Motor neuron (in vitro differentiated cells): ENCODE results near the gene TBC1D2B. TPM values are rescaled to one million over a fixed set of nuclear protein-coding genes. Genes with fewer than 3 reads are reported as not detected.

Experiments used
- ATAC-seq, 8 experiments: fragments of 200-7000 bp; cut with Tn5 transposase; replicated peaks in 6 of 8; 2 replicates each; pipeline ENCODE4 v1.8.0; 2021; ENCODE audit warnings: mild to moderate bottlenecking in 8 of 8, moderate library complexity in 8 of 8
- H3K27ac ChIP-seq, 2 donors: fragments of 250-450 bp; sonication (Bioruptor Pico); 2 replicates each; pipeline ENCODE4 v1.9.0; 2021; ENCODE audit warnings: antibody characterized with exemption in 2 of 2, mild to moderate bottlenecking in 2 of 2, moderate library complexity in 1 of 2
- H3K4me1 ChIP-seq, 2 donors: fragments of 250-450 bp; sonication (Bioruptor Pico); replicated peaks in 1 of 2; 2 replicates each; pipeline ENCODE4 v1.6.1; 2021; ENCODE audit warnings: antibody characterized with exemption in 2 of 2, mild to moderate bottlenecking in 2 of 2, moderate library complexity in 1 of 2
- H3K4me3 ChIP-seq, 5 donors: fragments of 250-450 bp; sonication (Bioruptor Pico); 2 replicates each; pipeline ENCODE4 v1.9.0; 2021; ENCODE audit warnings: antibody characterized with exemption in 5 of 5, mild to moderate bottlenecking in 5 of 5, moderate library complexity in 4 of 5
- WGBS, 10 experiments: fragments of 450-650 bp; shearing (Covaris generic); methylation state at CpG; one replicate each; pipeline ENCODE4 v1.0.0; 2022; 5-methylcytosine and 5-hydroxymethylcytosine counted together
- in situ Hi-C, 9 experiments: fragments of 400-800 bp; cut with MboI; loops; one replicate each; pipeline ENCODE4 v1.15.0; 2021; ENCODE audit warnings: low sequenced_read_pairs in 9 of 9, low pct_unique_long_range_greater_than_20kb in 2 of 9; ENCODE audit not compliant: unreplicated experiment in 9 of 9
- total RNA-seq, 8 experiments: library from RNA; unstranded; fragments of 300-600 nt; gene quantifications; 2 replicates each; pipeline versions ENCODE4 v1.2.3 to v1.2.4, GENCODE V29; 2022

The TBC1D2B gene
- total RNA-seq, 8 experiments from 2014 or later = 7.0 to 44.5 (median 16.0) TPM

GRCh38 chr15:78090422-78091063 lies 13.0 kb upstream of the TBC1D2B start:
- 50 to 100% (median 100%) methylated on average over 1 to 3 of the region's 3 CpGs; no CpG with 5 or more reads in 1 of the 10 experiments for WGBS, 10 experiments
- no peak overlapping the region for H3K4me3 ChIP-seq
- ATAC-seq = no peak
- H3K4me1 ChIP-seq = no peaks in the 10 kb centered on the region
- in situ Hi-C loops = no loop called here
- H3K27ac ChIP-seq = no peak overlapping the region

- in situ Hi-C loops = no loop called here
- ATAC-seq = no peak
- no peaks in the 10 kb centered on the region for H3K4me1 ChIP-seq
- 32 to 100% (median 88%) methylated on average over 1 to 3 of the region's 3 CpGs; no CpG with 5 or more reads in 3 of the 10 experiments for WGBS, 10 experiments
- H3K4me3 ChIP-seq = no peak overlapping the region
- no peak overlapping the region for H3K27ac ChIP-seq
These were observed 11.2 kb upstream of the TBC1D2B start for GRCh38 chr15:78088773-78089080.

- Histone ChIP-seq H3K27ac (no peak overlapping the region), H3K4me3 (no peak overlapping the region), H3K4me1 (no peaks in the 10 kb centered on the region)
- 67 to 93% (median 91%) methylated on average over 3 to 10 of the region's 12 CpGs; no CpG with 5 or more reads in 4 of the 10 experiments for WGBS, 10 experiments
- peak in 2 of 8 experiments; percentile 72 to 74 for ATAC-seq
- in situ Hi-C loops = no loop called here
These were observed 10.7 kb upstream of the TBC1D2B start for GRCh38 chr15:78087951-78088772.

GRCh38 chr15:78085928-78086327 lies 8.4 kb upstream of the TBC1D2B start:
- H3K4me3 ChIP-seq = no peak overlapping the region
- in situ Hi-C loops = no loop called here
- ATAC-seq = peak in 2 of 8 experiments; percentile 50 to 62
- 0 to 100% (median 56%) methylated on average over 1 of the region's 1 CpG; no CpG with 5 or more reads in 2 of the 10 experiments for WGBS, 10 experiments
- no peak overlapping the region for H3K27ac ChIP-seq
- no peaks in the 10 kb centered on the region for H3K4me1 ChIP-seq

- Histone ChIP-seq H3K4me3 (no peak overlapping the region), H3K4me1 (no peaks in the 10 kb centered on the region), H3K27ac (no peak overlapping the region)
- in situ Hi-C loops = no loop called here
- WGBS, 10 experiments = 57 to 100% (median 60%) methylated on average over 1 to 5 of the region's 5 CpGs; no CpG with 5 or more reads in 7 of the 10 experiments
- peak in 3 of 8 experiments; percentile 9 to 61 (median 13) for ATAC-seq
These were observed 6.9 kb upstream of the TBC1D2B start for GRCh38 chr15:78084449-78084750.

- 40 to 91% (median 66%) methylated on average over 1 to 6 of the region's 6 CpGs; no CpG with 5 or more reads in 4 of the 10 experiments for WGBS, 10 experiments
- no peaks in the 10 kb centered on the region for H3K4me1 ChIP-seq
- no peak overlapping the region for H3K4me3 ChIP-seq
- H3K27ac ChIP-seq = no peak overlapping the region
- in situ Hi-C loops = no loop called here
- ATAC-seq = peak in 3 of 8 experiments; percentile 52 to 81 (median 72)
These were observed 6.4 kb upstream of the TBC1D2B start for GRCh38 chr15:78083687-78084448.

GRCh38 chr15:78083186-78083585 lies 5.7 kb upstream of the TBC1D2B start:
- Histone ChIP-seq H3K27ac (no peak overlapping the region), H3K4me3 (no peak overlapping the region), H3K4me1 (no peaks in the 10 kb centered on the region)
- in situ Hi-C loops = no loop called here
- WGBS, 10 experiments = 86% methylated on average over 1 of the region's 4 CpGs; no CpG with 5 or more reads in 9 of the 10 experiments
- ATAC-seq = no peak

GRCh38 chr15:78082743-78083110 lies 5.2 kb upstream of the TBC1D2B start:
- Histone ChIP-seq H3K4me1 (no peaks in the 10 kb centered on the region), H3K4me3 (no peak overlapping the region), H3K27ac (no peak overlapping the region)
- in situ Hi-C loops = no loop called here
- WGBS, 10 experiments = no CpG with 5 or more reads among the region's 1 CpG
- no peak for ATAC-seq

GRCh38 chr15:78082106-78082742 lies 4.7 kb upstream of the TBC1D2B start:
- Histone ChIP-seq H3K4me1 (no peaks in the 10 kb centered on the region), H3K4me3 (no peak overlapping the region), H3K27ac (no peak overlapping the region)
- WGBS, 10 experiments = 63 to 100% (median 84%) methylated on average over 1 to 2 of the region's 5 CpGs; no CpG with 5 or more reads in 4 of the 10 experiments
- ATAC-seq = no peak
- in situ Hi-C loops = no loop called here

- 75 to 100% (median 82%) methylated on average over 1 to 7 of the region's 8 CpGs; no CpG with 5 or more reads in 4 of the 10 experiments for WGBS, 10 experiments
- in situ Hi-C loops = no loop called here
- Histone ChIP-seq H3K27ac (no peak overlapping the region), H3K4me1 (peaks cover 3 to 10% of the 10 kb centered on the region in 2 donors), H3K4me3 (no peak overlapping the region)
- ATAC-seq = no peak
These were observed 2.6 kb upstream of the TBC1D2B start for GRCh38 chr15:78080088-78080460.

GRCh38 chr15:78079298-78080087 lies 2.0 kb upstream of the TBC1D2B start:
- no peak overlapping the region for H3K4me3 ChIP-seq
- no peak overlapping the region for H3K27ac ChIP-seq
- in situ Hi-C loops = no loop called here
- peaks cover 3 to 10% of the 10 kb centered on the region in 2 donors for H3K4me1 ChIP-seq
- WGBS, 10 experiments = 68 to 93% (median 84%) methylated on average over 1 to 9 of the region's 11 CpGs; no CpG with 5 or more reads in 1 of the 10 experiments
- no peak for ATAC-seq

GRCh38 chr15:78077871-78078210 lies 330 bp upstream of the TBC1D2B start:
- Histone ChIP-seq H3K27ac (no peak overlapping the region), H3K4me1 (peaks cover 3 to 10% of the 10 kb centered on the region in 2 donors), H3K4me3 (peak overlapping the region; percentile 60 to 83 (median 71))
- peak in 3 of 8 experiments; percentile 2 to 33 (median 29) for ATAC-seq
- WGBS, 10 experiments = 0 to 74% (median 69%) methylated on average over 1 to 3 of the region's 7 CpGs; no CpG with 5 or more reads in 5 of the 10 experiments
- in situ Hi-C loops = no loop called here
